ENCODE data around the gene ZNF618.

- TF ChIP-seq CTCF (IDR thresholded peaks at IDR 0.05) (no peak), POLR2A (IDR thresholded peaks at IDR 0.05) (no peak), POLR2AphosphoS5 (IDR thresholded peaks at IDR 0.05) (no peak)
These were observed 181.2 kb downstream of the ZNF618 start for GRCh38 chr9:114057161-114057885.

Data from prostate gland (tissue), 2 donors.